CD4-positive, alpha-beta T cell treated with Interleukin-10 for 1 hour (primary cell): ENCODE data around the gene FBXO27.
"Not testable (repeated sequence)": the region's sequence is repeated elsewhere in the genome, so short reads cannot be mapped to it uniquely, and the experiment has no call there.

Experiments
- DNase-seq: peaks from one replicate; pipeline ENCODE4 v3.0.0-alpha.2; 2020

Gene FBXO27

GRCh38 chr19:39037194-39037593 lies 4.8 kb upstream of the FBXO27 start:
- no peak for DNase-seq

GRCh38 chr19:39036581-39036980 lies 4.2 kb upstream of the FBXO27 start:
- no peak for DNase-seq

GRCh38 chr19:39031368-39032062 lies 834 bp downstream of the FBXO27 start:
- DNase-seq, result peak; percentile 82

- DNase-seq, result no peak
These were observed 1.4 kb downstream of the FBXO27 start for GRCh38 chr19:39030854-39031367.

- DNase-seq, result no peak
These were observed 7.3 kb downstream of the FBXO27 start for GRCh38 chr19:39024875-39025641.

GRCh38 chr19:39021063-39021462 lies 11.3 kb downstream of the FBXO27 start:
- DNase-seq, result no peak

GRCh38 chr19:39017646-39018045 lies 14.7 kb downstream of the FBXO27 start:
- DNase-seq, result no peak

GRCh38 chr19:39017026-39017425 lies 15.3 kb downstream of the FBXO27 start:
- no peak for DNase-seq

- DNase-seq, result no peak
These were observed 18.3 kb downstream of the FBXO27 start for GRCh38 chr19:39014037-39014436.

- no peak for DNase-seq
These were observed 23.3 kb downstream of the FBXO27 start for GRCh38 chr19:39009001-39009400.

- no peak for DNase-seq
These were observed 24.2 kb downstream of the FBXO27 start for GRCh38 chr19:39008137-39008536.

GRCh38 chr19:39007096-39007495 lies 25.3 kb downstream of the FBXO27 start:
- no peak for DNase-seq

- no peak for DNase-seq
These were observed 27.9 kb downstream of the FBXO27 start for GRCh38 chr19:39004403-39004802.

- DNase-seq, result no peak
These were observed 28.6 kb downstream of the FBXO27 start for GRCh38 chr19:39003796-39004195.

- DNase-seq, result no peak
These were observed 29.2 kb downstream of the FBXO27 start for GRCh38 chr19:39003188-39003587.

GRCh38 chr19:39001041-39001440 lies 31.3 kb downstream of the FBXO27 start:
- DNase-seq, result no peak

- DNase-seq, result not testable (repeated sequence)
These were observed 34.8 kb downstream of the FBXO27 start for GRCh38 chr19:38997576-38997975.

GRCh38 chr19:38993271-38993670 lies 39.1 kb downstream of the FBXO27 start:
- DNase-seq, result no peak

- DNase-seq, result no peak
These were observed 41.2 kb downstream of the FBXO27 start for GRCh38 chr19:38990949-38991697.

GRCh38 chr19:38989614-38990013 lies 42.7 kb downstream of the FBXO27 start:
- DNase-seq, result not testable (repeated sequence)

GRCh38 chr19:38989066-38989605 lies 43.2 kb downstream of the FBXO27 start:
- DNase-seq, result no peak

GRCh38 chr19:38988627-38989026 lies 43.7 kb downstream of the FBXO27 start:
- DNase-seq, result not testable (repeated sequence)

- not testable (repeated sequence) for DNase-seq
These were observed 44.6 kb downstream of the FBXO27 start for GRCh38 chr19:38987745-38988144.
